Fibroblast of lung (primary cell): ENCODE measurements around the gene NUDT7.

ENCODE experiments used
- CTCF ChIP-seq, 2 donors: IDR thresholded peaks in 1 of 2; conservative IDR thresholded peaks in 1 of 2; 1 replicate in 1 of 2; 2 replicates in 1 of 2; pipeline ENCODE4 v1.5.1; 2011 to 2012; ENCODE audit warnings: low read length in 2 of 2, control low read depth in 1 of 2, inconsistent platforms in 1 of 2, low read depth in 1 of 2, mild to moderate bottlenecking in 1 of 2
- EZH2 ChIP-seq: IDR thresholded peaks from 2 replicates; pipeline ENCODE4 v1.5.1; 2012; ENCODE audit warnings: low read length, control low read depth, mild to moderate bottlenecking; ENCODE audit errors: missing control alignments

- TF ChIP-seq CTCF (conservative IDR thresholded peaks at IDR 0.05 in 1 of 2, IDR thresholded peaks at IDR 0.05 in 1 of 2; ENCODE audit: low read depth in 1 of 2, low read length in 2 of 2), result no peak
- no peak for TF ChIP-seq EZH2
These were observed 17.0 kb upstream of the NUDT7 start for GRCh38 chr16:77705351-77705750.
